Retina (tissue), 1 donor: ENCODE results near the gene XXYLT1.
"Not testable (repeated sequence)": the region's sequence is repeated elsewhere in the genome, so short reads cannot be mapped to it uniquely, and the experiment has no call there.

Experiments used
- DNase-seq: peaks from one replicate; pipeline ENCODE4 v3.0.0-alpha.2; 2016

XXYLT1 gene

GRCh38 chr3:195249858-195250464, 21.0 kb downstream of the XXYLT1 start:
- DNase-seq: no peak

GRCh38 chr3:195249057-195249770, 21.7 kb downstream of the XXYLT1 start:
- no peak for DNase-seq

GRCh38 chr3:195248281-195248680, 22.7 kb downstream of the XXYLT1 start:
- DNase-seq: no peak

- DNase-seq: no peak
These were observed 23.1 kb downstream of the XXYLT1 start for GRCh38 chr3:195247863-195248189.

GRCh38 chr3:195247086-195247862, 23.7 kb downstream of the XXYLT1 start:
- no peak for DNase-seq

GRCh38 chr3:195246581-195246995, 24.4 kb downstream of the XXYLT1 start:
- no peak for DNase-seq

GRCh38 chr3:195245531-195245951, 25.4 kb downstream of the XXYLT1 start:
- DNase-seq: no peak

- no peak for DNase-seq
These were observed 29.2 kb downstream of the XXYLT1 start for GRCh38 chr3:195241592-195242355.

- DNase-seq: no peak
These were observed 30.0 kb downstream of the XXYLT1 start for GRCh38 chr3:195240939-195241338.

- no peak for DNase-seq
These were observed 30.7 kb downstream of the XXYLT1 start for GRCh38 chr3:195240171-195240701.

- no peak for DNase-seq
These were observed 31.8 kb downstream of the XXYLT1 start for GRCh38 chr3:195239121-195239520.

- DNase-seq: no peak
These were observed 32.3 kb downstream of the XXYLT1 start for GRCh38 chr3:195238586-195239118.

GRCh38 chr3:195238081-195238571, 32.8 kb downstream of the XXYLT1 start:
- no peak for DNase-seq

- DNase-seq: no peak
These were observed 34.0 kb downstream of the XXYLT1 start for GRCh38 chr3:195236801-195237570.

- no peak for DNase-seq
These were observed 34.7 kb downstream of the XXYLT1 start for GRCh38 chr3:195236076-195236798.

GRCh38 chr3:195230244-195230643, 40.7 kb downstream of the XXYLT1 start:
- no peak for DNase-seq

- not testable (repeated sequence) for DNase-seq
These were observed 42.1 kb downstream of the XXYLT1 start for GRCh38 chr3:195228886-195229285.

GRCh38 chr3:195227871-195228270, 43.1 kb downstream of the XXYLT1 start:
- no peak for DNase-seq

GRCh38 chr3:195226900-195227447, 44.0 kb downstream of the XXYLT1 start:
- DNase-seq: no peak

- no peak for DNase-seq
These were observed 44.5 kb downstream of the XXYLT1 start for GRCh38 chr3:195226445-195226844.
